ENCODE results near the gene PAK6.

The PAK6 gene

DNA sequence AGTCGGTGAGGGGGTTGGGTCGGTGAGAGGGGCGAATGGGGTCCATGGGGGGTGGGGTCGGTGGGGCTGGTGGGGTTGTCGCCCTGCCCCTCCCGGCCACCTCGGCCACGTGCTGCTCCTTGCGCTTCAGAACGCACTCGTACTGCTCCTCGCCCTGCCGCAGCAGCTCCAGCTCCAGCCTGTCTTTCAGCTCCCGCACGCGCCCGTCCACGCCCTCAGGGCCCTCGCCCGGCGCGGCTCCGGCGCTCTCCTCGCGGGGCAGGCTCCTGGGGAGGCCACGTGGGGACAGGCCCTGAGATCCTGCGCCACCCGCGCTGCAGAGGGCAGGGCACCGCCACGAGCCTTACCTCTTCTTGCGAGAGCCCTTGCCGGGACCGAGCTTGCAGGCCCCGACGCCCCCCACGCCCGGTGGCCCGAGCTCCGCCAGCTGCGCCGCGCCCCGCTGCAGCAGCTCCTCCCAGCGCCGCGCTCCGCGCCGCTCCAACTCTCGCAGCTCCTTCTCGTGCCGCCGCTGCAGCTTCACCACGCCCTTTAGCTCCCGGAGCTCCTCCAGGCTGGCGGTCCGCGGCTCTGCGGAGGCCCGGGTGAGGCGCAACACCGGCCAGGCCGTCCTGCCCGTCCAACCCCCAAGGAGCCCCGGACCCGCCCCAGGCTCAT lies 52.2 kb downstream of the PAK6 start:
- TF ChIP-seq, protein P1, sequence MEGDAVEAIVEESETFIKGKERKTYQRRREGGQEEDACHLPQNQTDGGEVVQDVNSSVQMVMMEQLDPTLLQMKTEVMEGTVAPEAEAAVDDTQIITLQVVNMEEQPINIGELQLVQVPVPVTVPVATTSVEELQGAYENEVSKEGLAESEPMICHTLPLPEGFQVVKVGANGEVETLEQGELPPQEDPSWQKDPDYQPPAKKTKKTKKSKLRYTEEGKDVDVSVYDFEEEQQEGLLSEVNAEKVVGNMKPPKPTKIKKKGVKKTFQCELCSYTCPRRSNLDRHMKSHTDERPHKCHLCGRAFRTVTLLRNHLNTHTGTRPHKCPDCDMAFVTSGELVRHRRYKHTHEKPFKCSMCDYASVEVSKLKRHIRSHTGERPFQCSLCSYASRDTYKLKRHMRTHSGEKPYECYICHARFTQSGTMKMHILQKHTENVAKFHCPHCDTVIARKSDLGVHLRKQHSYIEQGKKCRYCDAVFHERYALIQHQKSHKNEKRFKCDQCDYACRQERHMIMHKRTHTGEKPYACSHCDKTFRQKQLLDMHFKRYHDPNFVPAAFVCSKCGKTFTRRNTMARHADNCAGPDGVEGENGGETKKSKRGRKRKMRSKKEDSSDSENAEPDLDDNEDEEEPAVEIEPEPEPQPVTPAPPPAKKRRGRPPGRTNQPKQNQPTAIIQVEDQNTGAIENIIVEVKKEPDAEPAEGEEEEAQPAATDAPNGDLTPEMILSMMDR (IDR thresholded peaks at IDR 0.05; ENCODE audit: control extremely low read depth, extremely low read depth, low read depth, missing control alignments) = no peak
- no peak for DNase-seq (ENCODE audit: extremely low spot score)
- POLR2A ChIA-PET = no interaction called here
- CTCF ChIA-PET = interaction anchor here (1.6 to 11.5 kb wide), 7 partner anchors 12 to 47 kb away, joined by 5 to 82 read pairs (median 10); partner anchors contain the start of genes INAFM2 and PLCB2

GRCh38 chr15:40292246-40292645 lies 53.4 kb downstream of the PAK6 start:
- POLR2A ChIA-PET = no interaction called here

DNA sequence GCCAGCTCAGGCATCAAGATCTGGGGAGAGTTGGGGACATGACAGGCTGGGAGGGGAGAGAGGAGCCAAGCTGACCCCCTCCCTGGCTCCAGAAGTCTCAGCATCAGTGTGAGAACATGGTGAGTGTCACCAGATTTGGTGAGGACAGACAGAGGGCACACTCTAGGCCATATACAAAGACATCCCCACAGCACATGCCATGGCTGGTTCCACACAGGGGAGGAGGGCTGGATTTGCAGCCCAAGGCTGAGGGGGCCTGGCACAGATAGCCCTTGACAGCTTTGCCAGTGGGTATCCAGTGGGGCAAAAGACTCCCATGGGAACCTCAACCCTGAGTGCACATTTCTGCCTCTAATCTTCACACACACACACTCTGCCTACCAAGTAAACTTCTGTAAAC lies 54.1 kb downstream of the PAK6 start:
- TF ChIP-seq, protein P1 (IDR thresholded peaks at IDR 0.05; ENCODE audit: control extremely low read depth, extremely low read depth, low read depth, missing control alignments) = no peak
- CTCF ChIA-PET = interaction anchor here (1.1 to 11.5 kb wide), 3 partner anchors 14 to 45 kb away, joined by 4 to 82 read pairs (median 4); no protein-coding TSS in a partner anchor
- POLR2A ChIA-PET = interaction anchor here (0.6 kb wide), 1 partner anchor 258 kb away, joined by 3 read pairs; no protein-coding TSS in a partner anchor

More at GRCh38 chr15:40292246-40292645, 53.4 kb downstream of the PAK6 start:
- TF ChIP-seq, protein P1 (IDR thresholded peaks at IDR 0.05; ENCODE audit: control extremely low read depth, extremely low read depth, low read depth, missing control alignments) = no peak
- CTCF ChIA-PET = interaction anchor here (1.0 to 11.5 kb wide), 3 partner anchors 13 to 74 kb away, joined by 3 to 82 read pairs (median 56); no protein-coding TSS in a partner anchor
- no peak for DNase-seq (ENCODE audit: extremely low spot score)

DNA sequence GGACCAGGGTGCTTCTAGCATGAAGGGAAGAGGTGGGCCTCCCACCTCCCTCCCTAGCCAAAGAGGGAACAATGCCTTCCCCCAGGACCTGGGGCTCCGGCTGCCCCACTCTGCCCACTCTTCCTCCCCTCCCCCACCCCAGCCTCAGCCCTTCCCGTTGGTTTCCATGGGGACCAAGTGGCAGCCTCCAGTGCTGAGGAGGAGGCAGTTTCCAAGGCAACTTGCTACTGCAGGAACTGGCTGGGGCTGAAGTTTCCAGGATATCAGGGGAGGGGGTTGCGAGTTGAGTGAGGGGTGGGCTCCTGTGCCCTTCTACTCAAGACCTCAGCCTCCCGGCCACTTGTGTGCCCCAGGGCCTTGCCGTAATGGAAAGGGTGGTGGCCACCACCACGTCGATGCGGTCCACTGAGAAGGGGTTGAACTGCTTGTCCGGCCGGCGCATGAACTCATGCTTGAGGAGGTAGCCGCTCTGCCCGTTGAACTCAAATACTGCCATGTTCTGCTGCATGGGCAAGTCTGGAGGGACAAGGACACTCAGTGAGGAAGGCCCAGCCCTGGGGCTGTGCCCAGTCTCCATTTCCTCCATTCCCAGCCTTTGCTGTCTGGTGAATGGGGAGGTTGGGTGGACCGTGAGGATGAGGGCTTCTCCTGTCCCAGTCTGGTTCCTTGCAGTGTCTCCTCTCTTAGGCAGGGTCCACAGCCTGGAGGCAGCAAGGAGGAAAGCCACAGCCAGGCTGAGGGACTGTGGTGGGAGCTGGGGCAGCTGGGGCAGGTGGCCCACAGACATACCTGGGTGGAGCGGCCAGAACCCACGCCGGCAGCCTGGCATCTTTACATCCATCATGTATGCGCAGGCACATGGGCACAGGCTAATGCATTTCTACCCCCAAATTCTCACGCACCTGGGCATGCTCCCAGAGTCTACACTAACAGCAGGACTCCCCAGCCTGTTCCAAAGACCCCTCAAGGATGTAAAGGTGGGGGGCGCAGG lies 55.3 kb downstream of the PAK6 start:
- no peak for DNase-seq (ENCODE audit: extremely low spot score)
- TF ChIP-seq, protein P1 (IDR thresholded peaks at IDR 0.05; ENCODE audit: control extremely low read depth, extremely low read depth, low read depth, missing control alignments) = no peak
- ChIA-PET POLR2A (no interaction called here), CTCF (interaction anchor here (0.7 to 11.5 kb wide), 9 partner anchors 8 to 44 kb away, joined by 3 to 82 read pairs (median 4); partner anchors contain the start of gene PLCB2)

More for the DNA sequence above, 54.1 kb downstream of the PAK6 start:
- DNase-seq (ENCODE audit: extremely low spot score) = no peak

DNA sequence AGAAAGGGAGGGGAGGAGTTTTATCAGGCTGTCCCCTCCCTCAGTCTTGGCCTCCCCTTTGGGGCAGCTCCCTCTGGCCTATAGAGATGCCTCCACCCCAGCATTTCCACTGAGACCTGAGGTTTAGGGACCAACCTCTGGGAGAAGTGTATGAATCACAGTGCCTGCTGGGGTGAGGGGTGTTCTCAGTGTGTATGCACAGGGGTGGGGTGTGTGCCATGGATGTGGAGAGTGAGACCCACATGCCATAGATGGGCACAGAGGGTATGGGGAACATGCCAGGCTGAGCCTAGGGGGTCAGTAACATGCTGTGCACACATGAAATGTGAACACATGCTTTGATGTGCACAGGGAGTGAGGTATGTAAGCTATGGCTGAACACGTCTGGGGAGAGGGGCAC lies 56.4 kb downstream of the PAK6 start:
- DNase-seq (ENCODE audit: extremely low spot score) = no peak
- ChIA-PET POLR2A (no interaction called here), CTCF (interaction anchor here (0.7 to 2.2 kb wide), 7 partner anchors 9 to 44 kb away, joined by 3 to 9 read pairs (median 4); partner anchors contain the start of gene PLCB2)
- TF ChIP-seq, protein P1 (IDR thresholded peaks at IDR 0.05; ENCODE audit: control extremely low read depth, extremely low read depth, low read depth, missing control alignments) = no peak
